Right lobe of liver (tissue), 6 donors: ENCODE measurements around the gene PCNX2. TPM values are rescaled to one million over a fixed set of nuclear protein-coding genes. Genes with fewer than 3 reads are reported as not detected.
"Not testable (repeated sequence)": the region's sequence is repeated elsewhere in the genome, so short reads cannot be mapped to it uniquely, and the experiment has no call there.

Source experiments
- ATAC-seq, 4 donors: fragments of 200-7000 bp; cut with Tn5 transposase; one replicate each; pipeline ENCODE4 v1.9.1; 2020; ENCODE audit warnings: mild to moderate bottlenecking in 4 of 4, moderate library complexity in 4 of 4
- DNase-seq, 3 donors: peaks; one replicate each; pipeline ENCODE4 v3.0.0-alpha.2; 2020
- H3K27ac ChIP-seq, 3 donors: fragments of 200-600 bp; one replicate each; pipeline ENCODE4 v1.8.0; 2022
- H3K27me3 ChIP-seq, 2 donors: fragments of 200-600 bp; one replicate each; pipeline ENCODE4 v1.8.0; 2022
- H3K36me3 ChIP-seq, 4 donors: fragments of 200-600 bp; sonication (generic) in 1 of 4; one replicate each; pipeline versions ENCODE4 v1.5.1 to v1.8.0; 2017 to 2022; ENCODE audit warnings: control low read depth in 1 of 4
- H3K4me1 ChIP-seq, 4 donors: fragments of 200-600 bp; sonication (generic) in 1 of 4; one replicate each; pipeline versions ENCODE4 v1.5.1 to v1.8.0; 2017 to 2022; ENCODE audit warnings: control low read depth in 1 of 4
- H3K4me3 ChIP-seq, 3 donors: fragments of 200-600 bp; one replicate each; pipeline ENCODE4 v1.8.0; 2022
- H3K9me3 ChIP-seq, 4 donors: fragments of 200-600 bp; sonication (generic) in 1 of 4; one replicate each; pipeline versions ENCODE4 v1.5.1 to v1.8.0; 2017 to 2022; ENCODE audit warnings: control low read depth in 1 of 4
- CTCF ChIP-seq, 4 donors: fragments of 200-600 bp in 3 of 4; fragments of 450-650 bp in 1 of 4; IDR thresholded peaks; one replicate each; pipeline versions ENCODE4 v1.5.1 to v1.8.0; 2016 to 2022; ENCODE audit warnings: antibody characterized with exemption in 4 of 4, mild to moderate bottlenecking in 2 of 4
- POLR2A ChIP-seq: fragments of 450-650 bp; IDR thresholded peaks from one replicate; pipeline ENCODE4 v1.6.1; 2017; ENCODE audit warnings: antibody characterized with exemption, mild to moderate bottlenecking
- WGBS: methylation state at CpG from one replicate; pipeline ENCODE4 v1.1.6; 2018; ENCODE audit warnings: low coverage, low lambda C conversion rate; ENCODE audit not compliant: insufficient coverage; ENCODE audit errors: missing lambda C conversion rate; 5-methylcytosine and 5-hydroxymethylcytosine counted together
- intact Hi-C, 2 donors: fragments of 100-400 bp; cut with DNase I; formaldehyde crosslinking; loops; one replicate each; pipeline versions ENCODE4 v1.11.2 to v1.14.1; 2022
- total RNA-seq, 6 experiments: library from RNA; depleted of rRNA in 2 of 6; stranded (reverse); fragments of >200 nt in 2 of 6; fragmentation: NEBNext Ultra II Directional in 3 of 6; extraction: Animal tissue kit (Norgen Biotek cat#: 25700) in 3 of 6; gene quantifications; one replicate each; pipeline versions ENCODE4 v1.1.0 to v1.2.4, GENCODE V29; 2016 to 2023
- donor health status: DM: no; HTN: yes; CAD: no.
- donor health status: DM: no; HTN: no; CAD: no.
- donor health status: DM: no; HTN: no; CAD: no.
- donor health status: DM: no; HTN: yes; CAD: no.
- donor health status: DM: no; HTN: yes; CAD: no.

Gene PCNX2
- total RNA-seq, 6 experiments from 2014 or later = 0.35 to 3.4 (median 0.82) TPM

- DNase-seq = no peak
- H3K36me3 ChIP-seq = no peaks in the 10 kb centered on the region
- H3K4me1 ChIP-seq = no peaks in the 10 kb centered on the region
- no peak overlapping the region for H3K27ac ChIP-seq
- TF ChIP-seq CTCF (IDR thresholded peaks at IDR 0.05) = no peak
- TF ChIP-seq POLR2A = no peak
- ATAC-seq = no peak
- intact Hi-C loops = no loop called here
- 100% methylated on average over 2 of the region's 2 CpGs for WGBS
- H3K9me3 ChIP-seq = no peaks in the 10 kb centered on the region
- H3K4me3 ChIP-seq = no peak overlapping the region
- H3K27me3 ChIP-seq = no peaks in the 10 kb centered on the region
Observed at GRCh38 chr1:233111731-233112130, 183.8 kb downstream of the PCNX2 start.

GRCh38 chr1:233109096-233109495 lies 186.4 kb downstream of the PCNX2 start:
- Histone ChIP-seq H3K4me1 (no peaks in the 10 kb centered on the region), H3K4me3 (no peak overlapping the region), H3K9me3 (no peaks in the 10 kb centered on the region), H3K36me3 (no peaks in the 10 kb centered on the region), H3K27me3 (no peaks in the 10 kb centered on the region), H3K27ac (no peak overlapping the region)
- WGBS = 70% methylated on average over 6 of the region's 6 CpGs
- ATAC-seq (no peak), DNase-seq (no peak)
- intact Hi-C loops = no loop called here
- TF ChIP-seq CTCF (IDR thresholded peaks at IDR 0.05) (no peak), POLR2A (no peak)

DNA sequence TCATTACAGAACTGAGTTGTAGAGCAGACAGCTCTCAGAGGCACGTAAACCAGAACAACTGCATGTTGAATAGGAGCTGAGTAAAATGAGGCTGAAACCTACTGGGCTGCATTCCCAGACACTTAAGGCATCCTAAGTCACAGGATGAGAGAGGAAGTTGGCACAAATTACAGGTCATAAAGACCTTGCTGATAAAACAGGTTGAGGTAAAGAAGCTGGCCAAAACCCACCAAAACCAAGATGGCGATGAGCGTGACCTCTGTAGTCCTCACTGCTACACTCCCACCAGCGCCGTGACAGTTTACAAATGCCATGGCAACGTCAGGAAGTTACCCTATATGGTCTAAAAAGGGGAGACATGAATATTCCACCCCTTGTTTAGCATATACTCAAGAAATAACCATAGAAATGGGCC lies 187.8 kb downstream of the PCNX2 start:
- intact Hi-C loops, H3K27ac ChIP-seq, H3K9me3 ChIP-seq, ATAC-seq, H3K4me1 ChIP-seq, H3K36me3 ChIP-seq, DNase-seq, H3K27me3 ChIP-seq, H3K4me3 ChIP-seq: not testable (repeated sequence)
- 52% methylated on average over 3 of the region's 6 CpGs for WGBS

DNA sequence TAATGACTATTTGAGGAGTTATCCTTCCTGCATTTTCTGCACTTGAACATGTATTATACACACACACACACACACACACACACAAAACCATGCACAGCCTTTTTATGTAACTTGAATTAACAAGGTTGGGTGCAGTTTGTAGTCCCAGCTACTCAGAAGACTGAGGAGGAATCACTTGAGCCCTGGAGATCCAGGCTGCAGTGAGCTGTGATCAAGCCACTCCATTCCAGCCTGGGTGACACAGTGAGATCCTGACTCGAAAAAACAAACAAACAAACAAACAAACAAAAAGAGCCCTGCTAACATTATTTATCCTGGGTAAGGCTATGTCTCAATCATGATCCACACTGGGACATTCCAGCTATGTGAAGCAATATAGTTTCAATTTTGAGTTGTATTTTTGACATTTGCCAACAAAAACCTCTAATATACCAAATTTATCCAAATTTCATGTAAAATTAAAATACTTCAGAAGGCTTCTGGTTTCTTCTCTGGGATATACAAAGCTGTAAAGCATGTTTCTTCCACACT lies 188.3 kb downstream of the PCNX2 start:
- Histone ChIP-seq H3K27me3 (no peaks in the 10 kb centered on the region), H3K4me1 (no peaks in the 10 kb centered on the region), H3K4me3 (no peak overlapping the region), H3K9me3 (no peaks in the 10 kb centered on the region), H3K36me3 (no peaks in the 10 kb centered on the region), H3K27ac (no peak overlapping the region)
- no peak for TF ChIP-seq CTCF (IDR thresholded peaks at IDR 0.05)
- TF ChIP-seq POLR2A = no peak
- 31% methylated on average over 1 of the region's 1 CpG for WGBS
- DNase-seq (no peak), ATAC-seq (no peak)
- intact Hi-C loops = no loop called here

GRCh38 chr1:233105225-233105624 lies 190.3 kb downstream of the PCNX2 start:
- ATAC-seq (no peak), DNase-seq (no peak)
- no peak for TF ChIP-seq CTCF (IDR thresholded peaks at IDR 0.05)
- no peak for TF ChIP-seq POLR2A
- WGBS = 19% methylated on average over 1 of the region's 1 CpG
- Histone ChIP-seq H3K36me3 (no peaks in the 10 kb centered on the region), H3K9me3 (no peaks in the 10 kb centered on the region), H3K27me3 (no peaks in the 10 kb centered on the region), H3K4me1 (no peaks in the 10 kb centered on the region), H3K4me3 (no peak overlapping the region), H3K27ac (no peak overlapping the region)
- intact Hi-C loops = no loop called here
